HepG2 (cell line): ENCODE measurements around the gene HPCAL1. TPM values are rescaled to one million over a fixed set of nuclear protein-coding genes. Genes with fewer than 3 reads are reported as not detected.

Source experiments
- FOXP1 ChIP-seq, 2 experiments: fragments of 450-650 bp in 1 of 2; IDR thresholded peaks; 2 replicates each; pipeline ENCODE4 v1.6.1; 2017 to 2018; ENCODE audit warnings: antibody characterized with exemption in 1 of 2
- IKZF1 ChIP-seq: fragments of 450-650 bp; IDR thresholded peaks from 2 replicates; pipeline ENCODE4 v1.7.1; 2016
- MNT ChIP-seq: fragments of 450-650 bp; IDR thresholded peaks from 2 replicates; pipeline ENCODE4 v1.6.1; 2016
- NONO ChIP-seq, 2 experiments: fragments of 450-650 bp in 1 of 2; sonication (generic) in 1 of 2; formaldehyde crosslinking in 1 of 2; IDR thresholded peaks in 1 of 2; conservative IDR thresholded peaks in 1 of 2; 2 replicates each; pipeline versions ENCODE4 v1.6.1 to v1.8.0; 2017 to 2022; ENCODE audit warnings: mild to moderate bottlenecking in 1 of 2, missing genetic modification reagents in 1 of 2, moderate library complexity in 1 of 2
- RAD51 ChIP-seq: fragments of 450-650 bp; IDR thresholded peaks from 2 replicates; pipeline ENCODE4 v1.6.1; 2016; ENCODE audit warnings: borderline replicate concordance
- ZBTB33 ChIP-seq: sonication (generic); formaldehyde crosslinking; IDR thresholded peaks from 2 replicates; pipeline ENCODE4 v1.4.0; 2020; ENCODE audit warnings: missing genetic modification reagents
- ZNF580 ChIP-seq: IDR thresholded peaks from 2 replicates; pipeline ENCODE4 v1.6.1; 2016; ENCODE audit warnings: low read depth, borderline replicate concordance
- polyA plus RNA-seq, 8 experiments: library from polyadenylated mRNA; depleted of rRNA in 3 of 8; stranded (reverse) in 7 of 8; unstranded in 1 of 8; fragments of >200 nt; fragmentation: Illumina TruSeq in 4 of 8; extraction: Trizol in 4 of 8; gene quantifications; 2 replicates each; pipeline versions ENCODE4 v1.2.1 to v1.2.3, GENCODE V29; 2011 to 2016; ENCODE audit warnings: low read depth in 4 of 8, missing spikeins in 1 of 8, mixed read lengths in 1 of 8; ENCODE audit not compliant: insufficient read depth in 1 of 8
- total RNA-seq, 5 experiments: library from RNA; depleted of rRNA; stranded (reverse); fragments of >200 nt; fragmentation: Illumina TruSeq; extraction: Trizol; gene quantifications; 2 replicates each; pipeline ENCODE4 v1.2.3, GENCODE V29; 2016; ENCODE audit warnings: low read depth in 1 of 5

The HPCAL1 gene
- total and polyA plus RNA-seq, 2 of the 13 experiments (the other 11 are each of a cell fraction or from before 2014, with no cell fraction given) = 29.5 to 29.9 TPM

- TF ChIP-seq MNT = peak; percentile 15; the same call in 1 of the 2 replicates
- TF ChIP-seq ZBTB33 (CRISPR knock-in tag) = peak; percentile 41; the same call in 1 of the 2 replicates
- TF ChIP-seq IKZF1 = 0 out of 2 replicates have a peak, but pooled peaks have one; percentile 42
- 0 out of 2 replicates have a peak, but pooled peaks have one; percentile 31 for TF ChIP-seq NONO (IDR thresholded peaks at IDR 0.05)
- no peak for TF ChIP-seq NONO (CRISPR knock-in tag; conservative IDR thresholded peaks at IDR 0.05)
- peak; percentile 20; the same call in 1 of the 2 replicates for TF ChIP-seq RAD51
- TF ChIP-seq ZNF580 = no peak
- peak; percentile 38; the same call in 1 of the 2 replicates for TF ChIP-seq FOXP1 (IDR thresholded peaks at IDR 0.05)
- TF ChIP-seq FOXP1 (CRISPR knock-in tag; IDR thresholded peaks at IDR 0.05) = no peak
- TF ChIP-seq, all 625 proteins: peak for 12
Observed at GRCh38 chr2:10344105-10345066, 41.7 kb downstream of the HPCAL1 start (continued).
